DND-41 (cell line): ENCODE data around the gene CLASP1.

Source experiments
- EZH2 ChIP-seq: IDR thresholded peaks from 3 replicates; pipeline ENCODE4 v1.6.1; 2012; ENCODE audit warnings: borderline replicate concordance, low read depth, mild to moderate bottlenecking, moderate library complexity, low read length, inconsistent platforms; ENCODE audit not compliant: severe bottlenecking
- TF ChIP-seq, protein P1 (sequence below): IDR thresholded peaks from 2 replicates; pipeline ENCODE4 v1.5.1; 2012; ENCODE audit warnings: borderline replicate concordance, low read length, moderate library complexity, mild to moderate bottlenecking; ENCODE audit not compliant: poor library complexity, severe bottlenecking; ENCODE audit errors: extremely low read depth

DNA sequence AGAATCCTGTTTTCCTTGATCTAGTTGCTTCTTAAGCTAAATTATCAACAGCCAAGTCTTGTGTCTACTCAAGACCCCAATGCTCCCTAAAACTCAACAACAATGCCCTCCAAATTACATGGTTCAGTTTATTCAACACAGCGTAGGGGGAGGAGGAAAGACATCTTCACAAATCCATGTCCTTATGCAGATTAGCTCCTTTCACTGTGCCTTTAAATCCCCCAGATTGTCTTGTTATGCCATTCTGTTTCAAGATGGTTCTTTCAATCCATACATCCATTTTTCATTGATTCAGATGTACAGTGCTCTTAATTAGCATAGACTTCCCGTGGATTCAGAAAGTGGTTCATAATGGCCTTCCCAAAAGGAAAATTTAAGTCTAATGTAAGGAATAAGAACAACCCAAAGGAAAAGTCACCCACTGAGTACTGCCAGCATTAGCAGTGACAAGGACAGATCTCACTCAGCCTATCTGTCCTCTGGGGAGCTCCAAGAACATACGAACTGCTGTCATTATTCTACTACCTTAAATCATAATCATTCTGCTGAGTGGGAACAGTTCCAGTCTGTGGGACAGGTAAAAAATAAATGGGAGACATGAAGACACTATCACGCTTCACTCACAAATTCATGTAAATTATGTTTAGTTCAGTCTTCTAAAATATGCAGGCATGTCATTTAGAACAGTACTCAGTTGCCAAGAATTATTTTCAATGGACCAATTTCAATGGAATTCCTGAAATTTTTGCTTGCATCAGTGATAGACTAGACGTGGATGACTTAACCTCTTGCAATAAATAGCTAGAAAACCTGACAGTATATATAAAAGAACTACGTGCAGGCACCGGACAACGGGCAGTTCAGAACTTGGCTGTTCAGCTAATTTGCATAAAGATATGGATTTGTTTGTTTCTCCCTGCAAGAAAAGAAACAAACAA is 177.5 kb downstream of the CLASP1 start:
- TF ChIP-seq, protein P1, sequence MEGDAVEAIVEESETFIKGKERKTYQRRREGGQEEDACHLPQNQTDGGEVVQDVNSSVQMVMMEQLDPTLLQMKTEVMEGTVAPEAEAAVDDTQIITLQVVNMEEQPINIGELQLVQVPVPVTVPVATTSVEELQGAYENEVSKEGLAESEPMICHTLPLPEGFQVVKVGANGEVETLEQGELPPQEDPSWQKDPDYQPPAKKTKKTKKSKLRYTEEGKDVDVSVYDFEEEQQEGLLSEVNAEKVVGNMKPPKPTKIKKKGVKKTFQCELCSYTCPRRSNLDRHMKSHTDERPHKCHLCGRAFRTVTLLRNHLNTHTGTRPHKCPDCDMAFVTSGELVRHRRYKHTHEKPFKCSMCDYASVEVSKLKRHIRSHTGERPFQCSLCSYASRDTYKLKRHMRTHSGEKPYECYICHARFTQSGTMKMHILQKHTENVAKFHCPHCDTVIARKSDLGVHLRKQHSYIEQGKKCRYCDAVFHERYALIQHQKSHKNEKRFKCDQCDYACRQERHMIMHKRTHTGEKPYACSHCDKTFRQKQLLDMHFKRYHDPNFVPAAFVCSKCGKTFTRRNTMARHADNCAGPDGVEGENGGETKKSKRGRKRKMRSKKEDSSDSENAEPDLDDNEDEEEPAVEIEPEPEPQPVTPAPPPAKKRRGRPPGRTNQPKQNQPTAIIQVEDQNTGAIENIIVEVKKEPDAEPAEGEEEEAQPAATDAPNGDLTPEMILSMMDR = no peak
- no peak for TF ChIP-seq EZH2
